Gastrocnemius medialis (tissue), 4 donors: ENCODE data around the gene NOS1AP. TPM values are rescaled to one million over a fixed set of nuclear protein-coding genes. Genes with fewer than 3 reads are reported as not detected.
"Not testable (repeated sequence)": the region's sequence is repeated elsewhere in the genome, so short reads cannot be mapped to it uniquely, and the experiment has no call there.

Source experiments
- ATAC-seq, 2 donors: fragments of 150-250 bp; one replicate each; pipeline ENCODE4 v1.9.1; 2016
- DNase-seq, 2 donors: peaks; one replicate each; pipeline ENCODE4 v3.0.0-alpha.2; 2019
- H3K27ac ChIP-seq, 4 donors: fragments of 200-600 bp; sonication (generic); 1 replicate in 1 of 4; 2 replicates in 3 of 4; pipeline ENCODE4 v1.5.1; 2016 to 2018; ENCODE audit warnings: mild to moderate bottlenecking in 2 of 4, moderate library complexity in 1 of 4
- H3K27me3 ChIP-seq, 3 donors: fragments of 200-600 bp; sonication (generic) in 2 of 3; 1 replicate in 1 of 3; 2 replicates in 2 of 3; pipeline versions ENCODE4 v1.5.1 to v1.6.0; 2016 to 2019; ENCODE audit warnings: mild to moderate bottlenecking in 1 of 3, moderate library complexity in 1 of 3
- H3K36me3 ChIP-seq, 2 donors: fragments of 200-600 bp; sonication (generic) in 1 of 2; one replicate each; pipeline ENCODE4 v1.5.1; 2017 to 2018
- H3K4me1 ChIP-seq, 2 donors: fragments of 200-600 bp; sonication (generic) in 1 of 2; one replicate each; pipeline ENCODE4 v1.5.1; 2016 to 2017; ENCODE audit warnings: mild to moderate bottlenecking in 2 of 2
- H3K4me3 ChIP-seq, 4 donors: fragments of 200-600 bp; sonication (generic) in 3 of 4; 1 replicate in 1 of 4; 2 replicates in 3 of 4; pipeline ENCODE4 v1.5.1; 2016 to 2019; ENCODE audit warnings: mild to moderate bottlenecking in 2 of 4
- H3K9me3 ChIP-seq, 3 donors: fragments of 200-600 bp; sonication (generic) in 2 of 3; 1 replicate in 1 of 3; 2 replicates in 2 of 3; pipeline ENCODE4 v1.5.1; 2016 to 2019
- CTCF ChIP-seq, 5 experiments: fragments of 450-650 bp in 3 of 5; fragments of 200-600 bp in 2 of 5; sonication (generic) in 2 of 5; IDR thresholded peaks in 4 of 5; conservative IDR thresholded peaks in 1 of 5; 1 replicate in 4 of 5; 2 replicates in 1 of 5; pipeline ENCODE4 v1.5.1; 2016 to 2019; ENCODE audit warnings: antibody characterized with exemption in 5 of 5, mild to moderate bottlenecking in 3 of 5, moderate library complexity in 3 of 5
- POLR2A ChIP-seq, 2 donors: fragments of 450-650 bp; IDR thresholded peaks; one replicate each; pipeline ENCODE4 v1.6.1; 2017; ENCODE audit warnings: antibody characterized with exemption in 2 of 2, mild to moderate bottlenecking in 2 of 2, moderate library complexity in 2 of 2
- in situ Hi-C, 4 donors: fragments of 200-750 bp; cut with MboI; loops; one replicate each; pipeline versions ENCODE4 v1.15.0 to v1.8.0; 2017; ENCODE audit warnings: low sequenced_read_pairs in 4 of 4
- intact Hi-C: fragments of 100-400 bp; cut with DNase I; formaldehyde crosslinking; loops from one replicate; pipeline ENCODE4 v1.15.1; 2023; ENCODE audit warnings: low total_unique reads
- total RNA-seq, 4 donors: library from RNA; depleted of rRNA; stranded (reverse); fragments of >200 nt; gene quantifications; one replicate each; pipeline versions ENCODE4 v1.1.0 to v1.2.3, GENCODE V29; 2016

Gene NOS1AP
- total RNA-seq, 4 donors from 2014 or later: 0.20 to 0.40 (median 0.25) TPM

GRCh38 chr1:162197041-162197531 lies 127.6 kb downstream of the NOS1AP start:
- Histone ChIP-seq H3K27me3 (no peaks in the 10 kb centered on the region), H3K36me3 (no peaks in the 10 kb centered on the region), H3K4me1 (peaks cover 0 to 5% of the 10 kb centered on the region in 2 donors), H3K4me3 (no peak overlapping the region), H3K27ac (no peak overlapping the region), H3K9me3 (no peaks in the 10 kb centered on the region)
- DNase-seq (no peak), ATAC-seq (no peak)
- intact Hi-C loops: no loop called here
- in situ Hi-C loops: no loop called here
- TF ChIP-seq CTCF (IDR thresholded peaks at IDR 0.05 in 4 of 5, conservative IDR thresholded peaks at IDR 0.05 in 1 of 5) (no peak), POLR2A (IDR thresholded peaks at IDR 0.05) (no peak)

- Histone ChIP-seq H3K36me3 (no peaks in the 10 kb centered on the region), H3K27ac (no peak overlapping the region), H3K27me3 (no peaks in the 10 kb centered on the region), H3K9me3 (no peaks in the 10 kb centered on the region), H3K4me1 (peaks cover 0 to 5% of the 10 kb centered on the region in 2 donors), H3K4me3 (no peak overlapping the region)
- DNase-seq (no peak), ATAC-seq (no peak)
- TF ChIP-seq CTCF (IDR thresholded peaks at IDR 0.05 in 4 of 5, conservative IDR thresholded peaks at IDR 0.05 in 1 of 5): no peak
- TF ChIP-seq POLR2A (IDR thresholded peaks at IDR 0.05): no peak
- in situ Hi-C loops: no loop called here
- intact Hi-C loops: no loop called here
Measured at GRCh38 chr1:162197615-162198421, 128.3 kb downstream of the NOS1AP start.

- no peaks in the 10 kb centered on the region for H3K36me3 ChIP-seq
- in situ Hi-C loops: no loop called here
- intact Hi-C loops: no loop called here
- H3K9me3 ChIP-seq: no peaks in the 10 kb centered on the region
- H3K27ac ChIP-seq: no peak overlapping the region
- H3K4me1 ChIP-seq: no peaks in the 10 kb centered on the region
- no peak overlapping the region for H3K4me3 ChIP-seq
- no peak for TF ChIP-seq CTCF (IDR thresholded peaks at IDR 0.05 in 4 of 5, conservative IDR thresholded peaks at IDR 0.05 in 1 of 5)
- TF ChIP-seq POLR2A (IDR thresholded peaks at IDR 0.05): no peak
- H3K27me3 ChIP-seq: no peaks in the 10 kb centered on the region
- ATAC-seq (no peak), DNase-seq (no peak)
Measured at GRCh38 chr1:162200096-162200847, 130.8 kb downstream of the NOS1AP start.

- ATAC-seq, DNase-seq, H3K36me3 ChIP-seq, H3K4me3 ChIP-seq, H3K9me3 ChIP-seq, H3K4me1 ChIP-seq, intact Hi-C loops, H3K27ac ChIP-seq, H3K27me3 ChIP-seq, in situ Hi-C loops: not testable (repeated sequence)
Measured at GRCh38 chr1:162201062-162201461, 131.6 kb downstream of the NOS1AP start.

- ATAC-seq (no peak), DNase-seq (no peak)
- TF ChIP-seq CTCF (IDR thresholded peaks at IDR 0.05 in 4 of 5, conservative IDR thresholded peaks at IDR 0.05 in 1 of 5) (no peak), POLR2A (IDR thresholded peaks at IDR 0.05) (no peak)
- H3K4me3 ChIP-seq: no peak overlapping the region
- no peaks in the 10 kb centered on the region for H3K9me3 ChIP-seq
- H3K27me3 ChIP-seq: no peaks in the 10 kb centered on the region
- no peak overlapping the region for H3K27ac ChIP-seq
- no peaks in the 10 kb centered on the region for H3K4me1 ChIP-seq
- intact Hi-C loops: no loop called here
- H3K36me3 ChIP-seq: no peaks in the 10 kb centered on the region
- in situ Hi-C loops: no loop called here
Measured at GRCh38 chr1:162204129-162204822, 134.8 kb downstream of the NOS1AP start.
